Mesendoderm (in vitro differentiated cells): ENCODE results near the gene TMEM232.

Experiments used
- DNase-seq: peaks from one replicate; pipeline ENCODE4 v3.0.0; 2013
- H2AK5ac ChIP-seq: 2 replicates; pipeline ENCODE4 v1.6.1; 2013; ENCODE audit warnings: low read length, inconsistent platforms
- H2BK120ac ChIP-seq: 2 replicates; pipeline ENCODE4 v1.6.1; 2013; ENCODE audit warnings: low read depth, mild to moderate bottlenecking, low read length, moderate library complexity, mixed read lengths
- H2BK15ac ChIP-seq: replicated peaks from 2 replicates; pipeline ENCODE4 v1.6.1; 2013; ENCODE audit warnings: low read depth, mild to moderate bottlenecking, moderate library complexity
- H2BK5ac ChIP-seq: 2 replicates; pipeline ENCODE4 v1.6.1; 2013; ENCODE audit warnings: low read length, inconsistent platforms
- H3K18ac ChIP-seq: 2 replicates; pipeline ENCODE4 v1.6.1; 2013; ENCODE audit warnings: mild to moderate bottlenecking, low read length, mixed read lengths
- H3K23ac ChIP-seq: one replicate; pipeline ENCODE4 v1.6.1; 2013; ENCODE audit warnings: low read length
- H3K27ac ChIP-seq: 2 replicates; pipeline ENCODE4 v1.5.1; 2013; ENCODE audit warnings: low read depth, mild to moderate bottlenecking, inconsistent platforms, low read length, moderate library complexity
- H3K27me3 ChIP-seq: 2 replicates; pipeline ENCODE4 v1.6.1; 2013; ENCODE audit warnings: low read length, control low read depth, mild to moderate bottlenecking, inconsistent platforms; ENCODE audit not compliant: insufficient read depth, poor library complexity
- H3K36me3 ChIP-seq: 2 replicates; pipeline ENCODE4 v1.6.1; 2013; ENCODE audit warnings: low read length, inconsistent platforms; ENCODE audit not compliant: control insufficient read depth, insufficient read depth
- H3K4ac ChIP-seq: one replicate; pipeline ENCODE4 v1.6.1; 2013; ENCODE audit warnings: low read depth, mild to moderate bottlenecking, low read length, moderate library complexity
- H3K4me1 ChIP-seq: 2 replicates; pipeline ENCODE4 v1.6.1; 2013; ENCODE audit warnings: low read depth, low read length, inconsistent platforms; ENCODE audit not compliant: control insufficient read depth
- H3K4me2 ChIP-seq: 2 replicates; pipeline ENCODE4 v1.6.1; 2013; ENCODE audit warnings: low read length
- H3K4me3 ChIP-seq: 2 replicates; pipeline ENCODE4 v1.5.1; 2013; ENCODE audit warnings: mild to moderate bottlenecking, low read length
- H3K56ac ChIP-seq: one replicate; pipeline ENCODE4 v1.6.1; 2013; ENCODE audit warnings: low read length
- H3K79me1 ChIP-seq: 2 replicates; pipeline ENCODE4 v1.6.1; 2013; ENCODE audit warnings: low read length, inconsistent platforms
- H3K79me2 ChIP-seq: 2 replicates; pipeline ENCODE4 v1.6.1; 2013; ENCODE audit warnings: mild to moderate bottlenecking, low read length; ENCODE audit not compliant: control insufficient read depth, insufficient read depth
- H3K9ac ChIP-seq: 2 replicates; pipeline ENCODE4 v1.6.1; 2013; ENCODE audit warnings: low read length, inconsistent platforms
- H4K5ac ChIP-seq: one replicate; pipeline ENCODE4 v1.6.1; 2013; ENCODE audit warnings: low read length
- H4K8ac ChIP-seq: one replicate; pipeline ENCODE4 v1.6.1; 2013; ENCODE audit warnings: low read depth, mild to moderate bottlenecking, control low read depth, low read length, moderate library complexity
- WGBS: extraction: QIAGEN DNeasy Blood & Tissue Kit; methylation state at CpG from one replicate; pipeline ENCODE4 v1.1.7; 2013; ENCODE audit warnings: low lambda C conversion rate, missing lambda C conversion rate; ENCODE audit not compliant: insufficient coverage; ENCODE audit errors: extremely low coverage; 5-methylcytosine and 5-hydroxymethylcytosine counted together

Gene TMEM232

DNA sequence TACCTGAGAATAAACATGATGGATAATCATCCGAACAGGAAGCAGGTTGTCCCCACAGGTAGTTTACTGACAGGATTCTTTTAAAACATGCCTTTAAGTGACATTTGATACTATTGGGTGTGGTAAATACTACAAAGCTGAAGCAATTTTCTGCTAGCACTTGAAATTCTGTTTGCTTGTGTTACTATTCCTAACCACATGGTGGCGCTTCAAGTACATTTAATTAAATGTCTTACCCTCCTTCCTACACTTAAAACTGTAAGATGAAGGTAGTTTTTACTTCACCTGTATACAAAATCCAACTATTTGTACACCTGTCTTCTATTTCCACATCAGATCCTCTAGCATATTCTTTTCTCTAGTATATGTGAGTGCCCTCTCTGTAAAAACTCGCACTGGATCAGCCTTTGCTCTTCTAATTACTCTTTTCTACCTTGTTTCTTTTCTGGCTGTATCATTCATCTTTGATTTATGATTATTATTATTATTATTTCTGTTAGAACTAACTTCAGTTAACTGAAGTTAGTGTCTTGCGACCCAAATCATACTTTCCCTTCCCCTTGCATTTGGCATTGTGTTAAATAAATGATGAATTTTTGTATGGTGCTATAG, 30.8 kb upstream of the TMEM232 start:
- Histone ChIP-seq H3K4ac (no peak overlapping the region), H4K5ac (no peak overlapping the region), H3K23ac (no peak overlapping the region), H2BK15ac (no peak overlapping the region), H3K4me2 (no peak overlapping the region), H2BK5ac (no peak overlapping the region), H3K56ac (no peak overlapping the region), H3K4me1 (no peaks in the 10 kb centered on the region), H3K4me3 (no peak overlapping the region), H2BK120ac (no peak overlapping the region), H4K8ac (no peak overlapping the region), H3K79me1 (no peaks in the 10 kb centered on the region), H3K36me3 (no peaks in the 10 kb centered on the region), H3K9ac (no peak overlapping the region), H3K27ac (no peak overlapping the region), H2AK5ac (no peak overlapping the region), H3K27me3 (no peaks in the 10 kb centered on the region), H3K18ac (no peak overlapping the region), H3K79me2 (no peaks in the 10 kb centered on the region)
- WGBS: no CpG with 5 or more reads among the region's 4 CpGs
- peak; percentile 55 for DNase-seq

DNA sequence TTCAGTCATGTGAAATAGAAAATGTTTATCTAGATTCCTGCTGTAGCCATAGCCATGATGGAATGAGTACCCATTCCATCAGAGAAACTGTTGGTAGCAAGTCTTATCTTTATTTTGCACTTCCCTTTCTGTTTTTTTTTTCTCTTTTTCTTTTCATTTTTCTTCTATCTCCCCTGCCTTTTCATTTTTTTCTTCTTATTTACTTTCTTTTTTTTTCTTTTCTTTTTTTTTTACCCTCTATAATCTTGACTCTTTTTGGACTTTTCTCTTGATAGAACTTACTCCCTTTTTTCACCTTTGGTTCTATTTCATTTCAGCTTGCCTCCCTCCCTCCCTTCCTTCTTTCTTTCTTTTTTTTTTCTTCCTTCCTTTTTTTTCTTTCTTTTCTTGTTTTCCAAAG, 27.7 kb upstream of the TMEM232 start:
- no peak overlapping the region for H3K4me3 ChIP-seq
- no peak overlapping the region for H3K27ac ChIP-seq
- no peaks in the 10 kb centered on the region for H3K79me1 ChIP-seq
- H4K8ac ChIP-seq: no peak overlapping the region
- no peak overlapping the region for H3K18ac ChIP-seq
- H3K9ac ChIP-seq: no peak overlapping the region
- H3K4ac ChIP-seq: no peak overlapping the region
- H2BK120ac ChIP-seq: no peak overlapping the region
- no peak overlapping the region for H3K4me2 ChIP-seq
- no peak overlapping the region for H2BK5ac ChIP-seq
- no peak overlapping the region for H4K5ac ChIP-seq
- H2AK5ac ChIP-seq: no peak overlapping the region
- no peaks in the 10 kb centered on the region for H3K36me3 ChIP-seq
- H3K56ac ChIP-seq: no peak overlapping the region
- no peak overlapping the region for H2BK15ac ChIP-seq
- H3K79me2 ChIP-seq: no peaks in the 10 kb centered on the region
- no peaks in the 10 kb centered on the region for H3K4me1 ChIP-seq
- no peak overlapping the region for H3K23ac ChIP-seq
- H3K27me3 ChIP-seq: no peaks in the 10 kb centered on the region
- no peak for DNase-seq

DNA sequence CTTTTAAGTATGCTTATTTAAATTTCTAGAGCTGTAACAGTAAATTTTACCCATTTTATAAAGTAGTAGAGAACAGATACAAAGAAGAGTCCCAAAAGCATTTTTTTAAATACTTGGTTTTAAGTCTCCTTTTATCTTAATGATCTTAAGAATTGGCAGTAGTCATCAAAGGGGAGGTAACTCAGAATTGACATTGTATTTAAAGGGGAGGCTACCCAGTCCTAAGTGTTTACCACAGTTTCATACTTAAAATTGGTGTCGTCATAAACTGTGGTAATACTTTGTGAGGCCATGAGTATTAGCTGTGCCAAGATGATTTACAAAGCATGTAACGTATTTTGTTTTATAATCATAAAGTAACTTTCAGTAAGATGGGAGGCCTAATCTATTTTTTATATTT, 27.1 kb upstream of the TMEM232 start:
- no peak overlapping the region for H3K4me3 ChIP-seq
- no peak overlapping the region for H4K5ac ChIP-seq
- H2BK5ac ChIP-seq: no peak overlapping the region
- no peaks in the 10 kb centered on the region for H3K27me3 ChIP-seq
- H3K79me1 ChIP-seq: no peaks in the 10 kb centered on the region
- no peak overlapping the region for H3K56ac ChIP-seq
- H3K23ac ChIP-seq: no peak overlapping the region
- no CpG with 5 or more reads among the region's 2 CpGs for WGBS
- no peak for DNase-seq
- no peak overlapping the region for H2AK5ac ChIP-seq
- H3K4ac ChIP-seq: no peak overlapping the region
- H2BK120ac ChIP-seq: no peak overlapping the region
- no peak overlapping the region for H3K9ac ChIP-seq
- no peak overlapping the region for H3K4me2 ChIP-seq
- H3K79me2 ChIP-seq: no peaks in the 10 kb centered on the region
- H3K36me3 ChIP-seq: no peaks in the 10 kb centered on the region
- no peak overlapping the region for H2BK15ac ChIP-seq
- no peaks in the 10 kb centered on the region for H3K4me1 ChIP-seq
- H3K18ac ChIP-seq: no peak overlapping the region
- H3K27ac ChIP-seq: no peak overlapping the region
- no peak overlapping the region for H4K8ac ChIP-seq

DNA sequence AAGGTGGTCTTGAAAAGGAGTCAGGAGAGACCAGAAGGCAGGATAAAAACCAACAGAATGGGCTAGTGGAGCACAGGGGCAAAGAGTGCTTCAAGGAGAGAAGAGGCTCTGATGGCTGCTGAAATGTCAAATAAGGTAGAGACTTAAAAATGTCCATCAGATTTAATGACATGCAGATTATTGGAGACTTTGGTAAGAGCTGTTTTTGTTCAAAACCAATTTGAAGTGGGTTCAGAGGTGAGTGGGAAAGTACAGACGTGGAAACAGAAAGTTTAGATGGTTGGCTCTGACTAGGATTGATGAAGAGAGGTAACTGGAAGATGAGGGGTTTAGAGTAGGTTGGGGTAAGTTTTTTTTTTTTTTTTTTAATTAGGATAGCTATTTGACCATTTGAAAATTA, 26.5 kb upstream of the TMEM232 start:
- Histone ChIP-seq H2BK120ac (no peak overlapping the region), H3K56ac (no peak overlapping the region), H3K9ac (no peak overlapping the region), H2AK5ac (no peak overlapping the region), H3K79me1 (no peaks in the 10 kb centered on the region), H3K4ac (no peak overlapping the region), H3K4me2 (no peak overlapping the region), H3K27ac (no peak overlapping the region), H3K79me2 (no peaks in the 10 kb centered on the region), H3K18ac (no peak overlapping the region), H2BK15ac (no peak overlapping the region), H3K4me1 (no peaks in the 10 kb centered on the region), H3K27me3 (no peaks in the 10 kb centered on the region), H3K4me3 (no peak overlapping the region), H3K23ac (no peak overlapping the region), H4K8ac (no peak overlapping the region), H2BK5ac (no peak overlapping the region), H3K36me3 (no peaks in the 10 kb centered on the region), H4K5ac (no peak overlapping the region)
- no CpG with 5 or more reads among the region's 1 CpG for WGBS
- no peak for DNase-seq

DNA sequence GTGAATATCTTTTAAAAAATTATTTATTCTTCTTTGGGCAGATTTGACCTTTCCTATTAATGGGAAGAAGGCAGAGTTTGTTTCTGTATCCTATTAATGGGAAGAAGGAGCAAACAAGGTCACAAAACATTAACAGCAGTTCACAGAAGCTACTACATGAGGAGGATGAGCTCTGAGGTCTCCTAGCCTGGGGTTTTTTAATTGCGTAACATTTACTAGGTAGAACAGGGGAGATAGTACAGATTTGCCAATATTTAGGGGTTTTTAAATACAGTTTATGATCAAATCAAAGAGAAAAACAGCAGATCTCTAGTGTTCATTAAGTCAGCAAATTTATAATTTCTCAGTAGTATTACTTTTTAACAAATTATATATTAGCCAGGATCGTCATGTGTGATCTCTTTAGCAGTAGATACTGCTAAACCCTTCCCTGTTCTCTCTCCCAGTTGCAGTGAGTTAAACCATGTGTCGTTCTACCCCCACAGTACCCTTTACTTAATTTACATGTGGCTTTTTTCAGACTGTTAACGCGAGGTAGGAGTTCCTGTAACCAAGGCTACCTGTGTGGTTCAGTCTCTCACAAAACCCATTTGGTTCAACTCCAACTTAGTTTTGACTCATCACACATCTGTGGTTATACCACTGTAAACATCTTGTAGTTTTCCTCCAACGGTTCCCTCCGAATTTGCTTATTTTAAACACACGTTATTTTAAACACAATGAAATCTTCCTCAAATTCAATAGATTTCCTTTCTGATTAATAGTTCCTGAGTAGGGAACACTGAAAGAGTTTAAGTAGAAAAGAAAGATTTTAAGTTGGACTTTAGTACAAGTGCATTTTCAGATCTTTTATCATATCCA, 25.7 kb upstream of the TMEM232 start:
- Histone ChIP-seq H3K4me2 (no peak overlapping the region), H3K4me3 (no peak overlapping the region), H2BK5ac (no peak overlapping the region), H3K18ac (no peak overlapping the region), H3K79me2 (no peaks in the 10 kb centered on the region), H3K9ac (no peak overlapping the region), H2BK120ac (no peak overlapping the region), H3K36me3 (no peaks in the 10 kb centered on the region), H3K23ac (no peak overlapping the region), H3K4me1 (no peaks in the 10 kb centered on the region), H3K79me1 (no peaks in the 10 kb centered on the region), H4K8ac (no peak overlapping the region), H4K5ac (no peak overlapping the region), H2AK5ac (no peak overlapping the region), H3K4ac (no peak overlapping the region), H2BK15ac (no peak overlapping the region), H3K56ac (no peak overlapping the region), H3K27ac (no peak overlapping the region), H3K27me3 (no peaks in the 10 kb centered on the region)
- DNase-seq: peak; percentile 45
- WGBS: 100% methylated on average over 2 of the region's 8 CpGs
